ENCODE measurements around the gene RIN3. TPM values are rescaled to one million over a fixed set of nuclear protein-coding genes. Genes with fewer than 3 reads are reported as not detected.

Gene RIN3
- total RNA-seq, 1 donor from 2014 or later: 28.0 TPM

GRCh38 chr14:92666251-92666650, 152.7 kb downstream of the RIN3 start:
- Histone ChIP-seq H3K4me1 (ENCODE audit: insufficient read depth, low read length) (peaks cover 20% of the 10 kb centered on the region), H3K9me3 (ENCODE audit: insufficient read depth, low read depth, low read length) (no peaks in the 10 kb centered on the region), H3K9ac (ENCODE audit: low read length) (no peak overlapping the region), H3K4me3 (ENCODE audit: insufficient read depth, low read depth, low read length) (no peak overlapping the region), H3K4me2 (ENCODE audit: low read length) (no peak overlapping the region), H4K20me1 (ENCODE audit: insufficient read depth, low read length) (peaks cover 5% of the 10 kb centered on the region), H3K79me2 (ENCODE audit: insufficient read depth, low read length) (no peaks in the 10 kb centered on the region), H3K27ac (ENCODE audit: low read depth, low read length) (no peak overlapping the region), H3K36me3 (ENCODE audit: insufficient read depth, low read length) (no peaks in the 10 kb centered on the region), H3K27me3 (ENCODE audit: insufficient read depth, low read length) (no peaks in the 10 kb centered on the region), H2AFZ (ENCODE audit: low read depth, low read length) (no peak overlapping the region)
- Mint-ChIP-seq H3K4me1 (ENCODE audit: low read depth, unreplicated experiment) (no peaks in the 10 kb centered on the region), H3K27ac (ENCODE audit: unreplicated experiment) (no peak overlapping the region), H3K9me3 (ENCODE audit: unreplicated experiment) (peaks cover 5% of the 10 kb centered on the region), H3K4me3 (ENCODE audit: unreplicated experiment) (no peak overlapping the region), H3K36me3 (ENCODE audit: low read depth, unreplicated experiment) (peaks cover 28% of the 10 kb centered on the region), H3K27me3 (ENCODE audit: low read depth, unreplicated experiment) (no peaks in the 10 kb centered on the region)
- DNase-seq (ENCODE audit: low read depth) (no peak), FAIRE-seq (no peak)
- no peak for TF ChIP-seq CTCF (IDR thresholded peaks at IDR 0.05; ENCODE audit: insufficient read depth, low read depth, low read length)

GRCh38 chr14:92668276-92668973, 154.8 kb downstream of the RIN3 start:
- Mint-ChIP-seq H3K4me3 (ENCODE audit: unreplicated experiment) (no peak overlapping the region), H3K27me3 (ENCODE audit: low read depth, unreplicated experiment) (no peaks in the 10 kb centered on the region), H3K4me1 (ENCODE audit: low read depth, unreplicated experiment) (no peaks in the 10 kb centered on the region), H3K9me3 (ENCODE audit: unreplicated experiment) (peaks cover 3% of the 10 kb centered on the region), H3K27ac (ENCODE audit: unreplicated experiment) (no peak overlapping the region), H3K36me3 (ENCODE audit: low read depth, unreplicated experiment) (peaks cover 27% of the 10 kb centered on the region)
- DNase-seq (ENCODE audit: low read depth): no peak
- no peaks in the 10 kb centered on the region for H3K27me3 ChIP-seq (ENCODE audit: insufficient read depth, low read length)
- H3K79me2 ChIP-seq (ENCODE audit: insufficient read depth, low read length): no peaks in the 10 kb centered on the region
- no peaks in the 10 kb centered on the region for H3K9me3 ChIP-seq (ENCODE audit: insufficient read depth, low read depth, low read length)
- no peak overlapping the region for H3K4me3 ChIP-seq (ENCODE audit: insufficient read depth, low read depth, low read length)
- H4K20me1 ChIP-seq (ENCODE audit: insufficient read depth, low read length): peaks cover 5% of the 10 kb centered on the region
- H3K4me1 ChIP-seq (ENCODE audit: insufficient read depth, low read length): peaks cover 13% of the 10 kb centered on the region
- no peak overlapping the region for H3K4me2 ChIP-seq (ENCODE audit: low read length)
- no peak overlapping the region for H3K9ac ChIP-seq (ENCODE audit: low read length)
- no peaks in the 10 kb centered on the region for H3K36me3 ChIP-seq (ENCODE audit: insufficient read depth, low read length)
- no peak overlapping the region for H3K27ac ChIP-seq (ENCODE audit: low read depth, low read length)
- no peak for TF ChIP-seq CTCF (IDR thresholded peaks at IDR 0.05; ENCODE audit: insufficient read depth, low read depth, low read length)
- TF ChIP-seq EZH2 (IDR thresholded peaks at IDR 0.05; ENCODE audit: insufficient read depth, low read length): no peak
- FAIRE-seq: no peak
- H2AFZ ChIP-seq (ENCODE audit: low read depth, low read length): no peak overlapping the region

- Mint-ChIP-seq H3K36me3 (ENCODE audit: low read depth, unreplicated experiment) (peaks cover 25% of the 10 kb centered on the region), H3K27ac (ENCODE audit: unreplicated experiment) (no peak overlapping the region), H3K4me3 (ENCODE audit: unreplicated experiment) (no peak overlapping the region), H3K4me1 (ENCODE audit: low read depth, unreplicated experiment) (no peaks in the 10 kb centered on the region), H3K9me3 (ENCODE audit: unreplicated experiment) (peaks cover 3% of the 10 kb centered on the region), H3K27me3 (ENCODE audit: low read depth, unreplicated experiment) (no peaks in the 10 kb centered on the region)
- no peaks in the 10 kb centered on the region for H3K79me2 ChIP-seq (ENCODE audit: insufficient read depth, low read length)
- H3K4me2 ChIP-seq (ENCODE audit: low read length): no peak overlapping the region
- H3K4me1 ChIP-seq (ENCODE audit: insufficient read depth, low read length): peaks cover 11% of the 10 kb centered on the region
- H3K27ac ChIP-seq (ENCODE audit: low read depth, low read length): no peak overlapping the region
- no peak for TF ChIP-seq CTCF (IDR thresholded peaks at IDR 0.05; ENCODE audit: insufficient read depth, low read depth, low read length)
- no peak for TF ChIP-seq EZH2 (IDR thresholded peaks at IDR 0.05; ENCODE audit: insufficient read depth, low read length)
- FAIRE-seq (no peak), DNase-seq (ENCODE audit: low read depth) (peak; percentile 56)
- H3K36me3 ChIP-seq (ENCODE audit: insufficient read depth, low read length): no peaks in the 10 kb centered on the region
- H4K20me1 ChIP-seq (ENCODE audit: insufficient read depth, low read length): no peaks in the 10 kb centered on the region
- H2AFZ ChIP-seq (ENCODE audit: low read depth, low read length): no peak overlapping the region
- H3K4me3 ChIP-seq (ENCODE audit: insufficient read depth, low read depth, low read length): no peak overlapping the region
- H3K9ac ChIP-seq (ENCODE audit: low read length): no peak overlapping the region
- H3K9me3 ChIP-seq (ENCODE audit: insufficient read depth, low read depth, low read length): no peaks in the 10 kb centered on the region
- H3K27me3 ChIP-seq (ENCODE audit: insufficient read depth, low read length): no peaks in the 10 kb centered on the region
Measured at GRCh38 chr14:92670160-92670559, 156.6 kb downstream of the RIN3 start.

Data from astrocyte (in vitro differentiated cells and primary cell).